Esophagus muscularis mucosa (tissue), 4 donors: ENCODE results near the gene SEC23A. TPM values are rescaled to one million over a fixed set of nuclear protein-coding genes. Genes with fewer than 3 reads are reported as not detected.
"Not testable (repeated sequence)": the region's sequence is repeated elsewhere in the genome, so short reads cannot be mapped to it uniquely, and the experiment has no call there.

ENCODE experiments used
- DNase-seq: peaks from one replicate; pipeline ENCODE4 v3.0.0-alpha.2; 2017; ENCODE audit errors: extremely low spot score
- H3K27ac ChIP-seq, 4 donors: fragments of 200-600 bp; sonication (generic); replicated peaks in 1 of 4; 1 replicate in 3 of 4; 2 replicates in 1 of 4; pipeline ENCODE4 v1.5.1; 2016 to 2019; ENCODE audit warnings: mild to moderate bottlenecking in 1 of 4
- H3K27me3 ChIP-seq, 4 donors: fragments of 200-600 bp; sonication (generic); one replicate each; pipeline versions ENCODE4 v1.5.1 to v1.6.0; 2016 to 2019
- H3K36me3 ChIP-seq, 4 donors: fragments of 200-600 bp; sonication (generic); one replicate each; pipeline ENCODE4 v1.5.1; 2016 to 2019
- H3K4me1 ChIP-seq, 4 donors: fragments of 200-600 bp; sonication (generic); one replicate each; pipeline ENCODE4 v1.5.1; 2016 to 2019
- H3K4me3 ChIP-seq, 4 donors: fragments of 200-600 bp; sonication (generic); 1 replicate in 2 of 4; 2 replicates in 2 of 4; pipeline ENCODE4 v1.5.1; 2016 to 2019; ENCODE audit warnings: mild to moderate bottlenecking in 4 of 4, moderate library complexity in 1 of 4
- H3K9me3 ChIP-seq, 4 donors: fragments of 200-600 bp; sonication (generic); 1 replicate in 3 of 4; 2 replicates in 1 of 4; pipeline ENCODE4 v1.5.1; 2016 to 2019
- CTCF ChIP-seq, 3 experiments: fragments of 200-600 bp in 2 of 3; fragments of 450-650 bp in 1 of 3; sonication (generic) in 2 of 3; IDR thresholded peaks; one replicate each; pipeline ENCODE4 v1.5.1; 2017 to 2019; ENCODE audit warnings: antibody characterized with exemption in 3 of 3, mild to moderate bottlenecking in 2 of 3, moderate library complexity in 1 of 3
- EP300 ChIP-seq: sonication (generic); formaldehyde crosslinking; IDR thresholded peaks from one replicate; pipeline ENCODE4 v1.6.1; 2017; ENCODE audit warnings: antibody characterized with exemption
- POLR2A ChIP-seq: fragments of 450-650 bp; IDR thresholded peaks from one replicate; pipeline ENCODE4 v1.6.1; 2017; ENCODE audit warnings: antibody characterized with exemption, moderate library complexity, mild to moderate bottlenecking, low read depth
- POLR2AphosphoS5 ChIP-seq, 2 donors: sonication (generic); formaldehyde crosslinking; IDR thresholded peaks; one replicate each; pipeline ENCODE4 v1.6.1; 2017; ENCODE audit warnings: antibody characterized with exemption in 2 of 2
- WGBS: methylation state at CpG from one replicate; pipeline ENCODE4 v1.1.5; 2018; 5-methylcytosine and 5-hydroxymethylcytosine counted together
- intact Hi-C: fragments of 100-400 bp; cut with DNase I; formaldehyde crosslinking; loops from one replicate; pipeline ENCODE4 v1.15.1; 2023
- total RNA-seq, 4 donors: library from RNA; depleted of rRNA; stranded (reverse); fragments of >200 nt; gene quantifications; one replicate each; pipeline versions ENCODE4 v1.1.0 to v1.2.1, GENCODE V29; 2016

SEC23A gene
- total RNA-seq, 4 donors from 2014 or later, result 181 to 222 (median 203) TPM

GRCh38 chr14:39080886-39081285 is 22.1 kb downstream of the SEC23A start:
- Histone ChIP-seq H3K36me3 (peaks cover 36 to 99% (median 75%) of the 10 kb centered on the region in 4 donors), H3K27me3 (no peaks in the 10 kb centered on the region), H3K4me1 (no peaks in the 10 kb centered on the region), H3K27ac (no peak overlapping the region), H3K9me3 (no peaks in the 10 kb centered on the region), H3K4me3 (no peak overlapping the region)
- DNase-seq, result no peak
- intact Hi-C loops, result no loop called here
- TF ChIP-seq EP300 (no peak), POLR2A (no peak), POLR2AphosphoS5 (IDR thresholded peaks at IDR 0.05) (no peak), CTCF (IDR thresholded peaks at IDR 0.05) (no peak)
- 95% methylated on average over 1 of the region's 1 CpG for WGBS

GRCh38 chr14:39071096-39071495 is 31.9 kb downstream of the SEC23A start:
- WGBS, result 88% methylated on average over 2 of the region's 2 CpGs
- H3K27ac ChIP-seq, result no peak overlapping the region
- TF ChIP-seq CTCF (IDR thresholded peaks at IDR 0.05) (no peak), POLR2A (no peak), EP300 (no peak), POLR2AphosphoS5 (IDR thresholded peaks at IDR 0.05) (no peak)

GRCh38 chr14:39069923-39070322 is 33.1 kb downstream of the SEC23A start:
- H3K27ac ChIP-seq, result no peak overlapping the region
- TF ChIP-seq EP300, result no peak
- TF ChIP-seq CTCF (IDR thresholded peaks at IDR 0.05), result no peak
- no peak for TF ChIP-seq POLR2A
- TF ChIP-seq POLR2AphosphoS5 (IDR thresholded peaks at IDR 0.05), result no peak
- no peak overlapping the region for H3K4me3 ChIP-seq
- no peaks in the 10 kb centered on the region for H3K9me3 ChIP-seq
- 97% methylated on average over 5 of the region's 5 CpGs for WGBS
- H3K27me3 ChIP-seq, result no peaks in the 10 kb centered on the region
- H3K36me3 ChIP-seq, result peaks cover 36 to 83% (median 62%) of the 10 kb centered on the region in 4 donors
- no peak for DNase-seq
- intact Hi-C loops, result no loop called here
- H3K4me1 ChIP-seq, result no peaks in the 10 kb centered on the region

More at GRCh38 chr14:39071096-39071495, 31.9 kb downstream of the SEC23A start:
- Histone ChIP-seq H3K4me3 (no peak overlapping the region), H3K36me3 (peaks cover 34 to 84% (median 68%) of the 10 kb centered on the region in 4 donors), H3K9me3 (no peaks in the 10 kb centered on the region), H3K4me1 (no peaks in the 10 kb centered on the region), H3K27me3 (no peaks in the 10 kb centered on the region)
- intact Hi-C loops, result no loop called here
- DNase-seq, result no peak

- H3K27me3 ChIP-seq, DNase-seq, H3K9me3 ChIP-seq, intact Hi-C loops, H3K4me3 ChIP-seq, H3K27ac ChIP-seq, H3K4me1 ChIP-seq: not testable (repeated sequence)
- 98% methylated on average over 7 of the region's 7 CpGs for WGBS
- peaks cover 39 to 83% (median 62%) of the 10 kb centered on the region in 4 donors for H3K36me3 ChIP-seq
Observed at GRCh38 chr14:39069169-39069805, 33.7 kb downstream of the SEC23A start.

GRCh38 chr14:39060818-39061437 is 42.1 kb downstream of the SEC23A start:
- H3K27me3 ChIP-seq, result no peaks in the 10 kb centered on the region
- TF ChIP-seq POLR2AphosphoS5 (IDR thresholded peaks at IDR 0.05), result no peak
- no peak for TF ChIP-seq EP300
- TF ChIP-seq POLR2A, result no peak
- no peak for TF ChIP-seq CTCF (IDR thresholded peaks at IDR 0.05)
- intact Hi-C loops, result no loop called here
- H3K36me3 ChIP-seq, result peaks cover 24 to 87% (median 55%) of the 10 kb centered on the region in 4 donors
- H3K27ac ChIP-seq, result no peak overlapping the region
- H3K4me1 ChIP-seq, result no peaks in the 10 kb centered on the region
- H3K4me3 ChIP-seq, result no peak overlapping the region
- WGBS, result 89% methylated on average over 4 of the region's 4 CpGs
- no peak for DNase-seq
- H3K9me3 ChIP-seq, result peaks cover 0 to 15% (median 9%) of the 10 kb centered on the region in 4 donors
